Activated naive CD4-positive, alpha-beta T cell treated with anti-CD3 and anti-CD28 coated beads, Interleukin-2, amount 10 ng/mL, durations not matched to agents 7 days and 5 days (primary cell): ENCODE data around the gene GALNT15.

Experiments used
- CTCF ChIA-PET: fragments of 350-600 bp; sonication (Branson Sonifier 250); formaldehyde crosslinking; loops from one replicate; lab custom pipeline; 2021; ENCODE audit warnings: antibody characterized with exemption; lab: Charles Lee
- DNase-seq: peaks from one replicate; pipeline ENCODE4 v3.0.0-alpha.2; 2020
- H3K27ac Mint-ChIP-seq: one replicate; pipeline ENCODE4 v1.8.0; 2021; ENCODE audit warnings: mild to moderate bottlenecking, moderate library complexity, mixed read lengths
- H3K27me3 Mint-ChIP-seq: one replicate; pipeline ENCODE4 v1.8.0; 2021; ENCODE audit warnings: mild to moderate bottlenecking, mixed read lengths
- H3K36me3 Mint-ChIP-seq: one replicate; pipeline ENCODE4 v1.8.0; 2021; ENCODE audit warnings: mixed read lengths
- H3K4me1 Mint-ChIP-seq: one replicate; pipeline ENCODE4 v1.8.0; 2021; ENCODE audit warnings: mixed read lengths
- H3K4me3 Mint-ChIP-seq: one replicate; pipeline ENCODE4 v1.8.0; 2021; ENCODE audit warnings: mild to moderate bottlenecking, moderate library complexity, mixed read lengths
- H3K9me3 Mint-ChIP-seq: one replicate; pipeline ENCODE4 v1.8.0; 2021; ENCODE audit warnings: mixed read lengths

Gene GALNT15

DNA sequence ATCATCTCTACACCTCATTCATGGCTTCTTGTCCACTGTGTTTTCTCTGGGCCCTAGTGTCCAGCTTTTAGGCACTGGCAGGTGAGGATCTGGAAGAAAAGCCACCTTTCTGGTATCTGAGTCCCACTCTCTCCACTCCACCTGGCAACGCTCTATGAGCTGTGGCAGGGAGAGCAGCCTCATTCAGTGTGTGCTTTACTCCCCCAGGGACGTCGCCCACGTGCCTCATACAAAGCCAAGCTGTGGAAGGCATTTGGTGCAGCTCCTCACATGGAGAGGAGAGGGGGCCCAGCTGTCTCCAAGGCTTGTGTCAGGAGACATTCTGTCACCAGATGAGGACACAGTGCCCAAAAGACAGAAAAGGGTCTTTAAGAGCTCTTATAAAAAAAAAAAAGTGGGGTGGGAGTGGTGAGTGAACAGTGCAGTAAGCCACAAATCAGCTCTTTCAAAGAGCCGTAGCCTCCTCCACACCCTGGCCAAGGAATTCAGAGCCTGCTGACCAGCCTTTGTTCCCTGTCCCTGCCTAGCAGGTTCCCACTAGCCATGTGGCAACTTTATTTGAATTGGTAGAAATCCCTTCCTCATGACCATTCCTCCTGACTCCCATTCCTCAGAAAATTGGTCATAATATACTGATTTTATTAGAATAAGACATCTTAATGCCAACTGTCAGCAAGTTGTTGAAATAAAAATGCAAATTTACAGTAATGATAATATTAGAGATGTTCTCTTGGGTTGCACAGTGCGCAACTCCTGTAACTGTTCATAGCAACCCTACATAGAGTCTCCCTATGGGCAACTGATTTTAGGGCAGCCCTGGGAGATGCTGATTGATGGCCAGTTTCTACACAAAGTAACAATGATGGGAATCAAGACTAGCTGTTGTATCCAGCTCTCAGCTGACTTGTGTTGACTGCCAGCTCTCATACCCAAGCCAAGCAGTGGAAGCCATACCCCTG lies 29.5 kb downstream of the GALNT15 start:
- Mint-ChIP-seq H3K4me1 (peaks cover 5% of the 10 kb centered on the region), H3K27ac (no peak overlapping the region), H3K4me3 (no peak overlapping the region), H3K27me3 (peaks cover 4% of the 10 kb centered on the region), H3K36me3 (no peaks in the 10 kb centered on the region), H3K9me3 (no peaks in the 10 kb centered on the region)
- DNase-seq = no peak
- CTCF ChIA-PET = no interaction called here

DNA sequence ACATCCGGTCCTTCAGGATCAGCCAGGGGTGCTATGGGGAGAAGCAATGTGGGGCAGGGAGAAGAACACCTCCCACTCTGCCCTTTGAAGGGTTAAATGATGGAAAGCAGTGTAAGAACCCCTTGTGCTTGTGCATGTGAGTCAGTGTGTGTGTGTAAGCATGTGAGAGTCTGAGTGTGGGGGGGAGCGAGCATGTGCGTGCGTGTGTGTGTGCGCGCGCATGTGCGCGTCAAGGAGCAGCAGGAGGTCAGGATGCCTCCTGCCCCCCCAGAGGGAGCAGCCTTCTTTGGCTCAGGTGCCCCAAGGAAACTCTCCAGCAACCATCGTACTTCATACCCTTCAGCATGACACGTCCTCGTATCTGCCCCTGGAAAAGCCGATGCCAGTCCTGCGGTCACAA lies 30.3 kb downstream of the GALNT15 start:
- Mint-ChIP-seq H3K9me3 (no peaks in the 10 kb centered on the region), H3K27ac (no peak overlapping the region), H3K4me3 (no peak overlapping the region), H3K4me1 (peaks cover 5% of the 10 kb centered on the region), H3K36me3 (no peaks in the 10 kb centered on the region), H3K27me3 (peaks cover 4% of the 10 kb centered on the region)
- CTCF ChIA-PET = no interaction called here
- no peak for DNase-seq

DNA sequence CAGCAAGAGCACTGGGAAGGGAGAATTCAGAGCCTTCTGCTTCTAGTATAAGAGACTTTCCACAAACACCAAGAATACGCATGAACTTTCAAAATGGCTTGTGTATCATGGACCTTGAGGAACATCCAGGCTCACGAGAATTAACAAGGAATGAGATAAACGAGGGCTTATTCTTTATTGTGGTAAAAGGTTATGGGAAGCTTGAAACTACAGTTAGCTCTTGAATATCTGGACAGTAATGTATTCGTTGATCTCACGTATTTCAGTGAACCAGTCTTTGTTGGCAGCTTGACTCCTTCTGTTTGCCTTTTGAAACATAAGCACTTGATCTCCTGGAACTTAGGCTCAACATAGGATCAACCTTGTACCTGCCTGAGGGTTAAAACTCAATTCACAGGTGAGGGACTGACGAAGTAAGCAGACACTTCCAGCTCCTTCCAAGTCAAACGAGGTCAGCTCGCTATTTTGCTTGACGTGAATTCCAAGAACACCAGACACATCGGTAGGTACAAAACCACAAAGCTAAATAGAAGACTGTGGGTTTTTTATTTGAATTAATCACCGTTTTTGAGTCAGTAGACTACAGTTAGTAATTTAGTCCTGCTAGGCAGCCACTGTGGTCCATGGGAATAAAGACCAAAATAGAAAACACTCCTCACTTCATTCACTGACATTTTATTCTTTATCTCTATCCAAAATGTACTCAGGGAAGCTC lies 30.8 kb downstream of the GALNT15 start:
- no peak overlapping the region for H3K4me3 Mint-ChIP-seq
- H3K9me3 Mint-ChIP-seq = no peaks in the 10 kb centered on the region
- no peaks in the 10 kb centered on the region for H3K36me3 Mint-ChIP-seq
- peaks cover 5% of the 10 kb centered on the region for H3K4me1 Mint-ChIP-seq
- no peak overlapping the region for H3K27ac Mint-ChIP-seq
- H3K27me3 Mint-ChIP-seq = peaks cover 4% of the 10 kb centered on the region
- CTCF ChIA-PET = no interaction called here
- DNase-seq = no peak

DNA sequence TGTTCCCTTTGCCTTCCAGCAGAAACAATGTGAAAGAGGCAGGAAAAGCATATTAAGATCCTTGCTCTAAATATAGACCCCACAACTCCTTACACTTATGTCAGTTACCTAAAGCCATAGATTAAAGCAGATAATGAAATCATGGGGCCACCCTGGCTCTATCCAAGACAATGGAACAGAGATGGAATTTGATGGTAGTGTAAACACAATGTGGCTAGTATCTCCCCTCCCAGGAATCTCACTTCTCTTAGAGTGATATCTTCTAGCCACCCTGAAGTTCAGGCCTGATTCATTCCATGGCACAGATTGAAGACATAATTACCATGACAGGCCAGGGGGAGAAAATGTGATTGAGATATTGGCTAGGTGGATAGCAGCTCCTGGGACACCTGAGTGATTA lies 32.6 kb downstream of the GALNT15 start:
- H3K27me3 Mint-ChIP-seq = peaks cover 8% of the 10 kb centered on the region
- no peak for DNase-seq
- no peak overlapping the region for H3K27ac Mint-ChIP-seq
- H3K4me3 Mint-ChIP-seq = no peak overlapping the region
- no peaks in the 10 kb centered on the region for H3K36me3 Mint-ChIP-seq
- H3K4me1 Mint-ChIP-seq = peaks cover 5% of the 10 kb centered on the region
- CTCF ChIA-PET = no interaction called here
- H3K9me3 Mint-ChIP-seq = no peaks in the 10 kb centered on the region

DNA sequence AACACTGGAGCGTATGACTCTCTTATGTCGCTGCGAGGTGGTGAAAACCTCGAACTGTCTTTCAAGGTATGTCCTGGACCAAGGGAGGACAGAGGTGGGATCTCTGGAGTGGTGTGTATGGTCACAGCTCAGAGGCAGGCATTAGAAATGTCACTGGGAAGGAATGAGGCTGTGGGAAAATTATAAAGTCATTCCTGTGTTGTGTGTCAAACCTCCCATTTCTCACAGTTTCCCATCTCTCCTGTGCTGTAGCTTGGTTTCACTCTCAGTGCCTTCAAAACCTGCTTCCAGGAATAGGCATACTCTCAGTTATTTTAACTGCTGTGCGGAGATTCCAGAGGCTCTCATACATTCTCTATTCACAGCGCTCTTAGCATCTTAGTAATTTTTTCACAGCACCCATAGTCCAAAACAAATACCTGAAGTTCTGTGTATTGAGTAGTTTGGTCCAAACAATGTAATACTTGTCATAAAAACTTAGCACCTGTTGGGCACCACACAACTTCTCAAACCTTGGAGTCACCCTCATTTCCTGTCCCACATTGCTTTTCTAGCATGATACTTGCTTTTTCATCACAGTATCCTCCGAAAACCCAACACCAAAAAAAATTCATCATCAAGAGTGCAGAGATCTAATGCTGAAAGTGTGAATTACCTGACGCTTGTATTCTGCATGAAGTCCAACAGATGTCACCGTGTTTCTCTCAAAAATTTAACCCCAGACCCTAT lies 36.9 kb downstream of the GALNT15 start:
- DNase-seq = no peak
- no peak overlapping the region for H3K27ac Mint-ChIP-seq
- no peak overlapping the region for H3K4me3 Mint-ChIP-seq
- H3K4me1 Mint-ChIP-seq = no peaks in the 10 kb centered on the region
- CTCF ChIA-PET = interaction anchor here (1.7 to 1.8 kb wide), 2 partner anchors 30 to 37 kb away, joined by 4 read pairs; no protein-coding TSS in a partner anchor
- H3K27me3 Mint-ChIP-seq = peaks cover 16% of the 10 kb centered on the region
- no peaks in the 10 kb centered on the region for H3K9me3 Mint-ChIP-seq
- H3K36me3 Mint-ChIP-seq = no peaks in the 10 kb centered on the region

DNA sequence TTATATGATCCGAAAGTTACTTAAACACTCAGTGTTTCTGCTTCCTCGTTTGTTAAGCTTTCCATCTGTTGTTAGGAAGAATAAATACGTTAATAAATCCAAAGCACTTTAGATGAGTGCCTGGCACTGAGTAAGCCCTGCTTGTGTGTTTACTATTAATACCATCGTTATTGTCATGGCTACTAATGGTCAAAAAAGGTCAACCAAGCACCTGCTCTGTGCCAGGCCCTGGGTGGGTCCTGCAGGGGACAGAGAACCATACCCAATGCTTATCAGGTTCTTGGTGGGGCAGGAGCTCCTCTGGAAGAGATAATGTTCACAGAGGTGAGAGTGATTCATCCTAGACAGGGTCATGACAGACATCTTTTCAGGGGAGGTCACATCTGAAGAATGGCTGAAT lies 39.9 kb downstream of the GALNT15 start:
- no peaks in the 10 kb centered on the region for H3K9me3 Mint-ChIP-seq
- peaks cover 34% of the 10 kb centered on the region for H3K27me3 Mint-ChIP-seq
- no peaks in the 10 kb centered on the region for H3K4me1 Mint-ChIP-seq
- no peak overlapping the region for H3K4me3 Mint-ChIP-seq
- H3K36me3 Mint-ChIP-seq = no peaks in the 10 kb centered on the region
- CTCF ChIA-PET = no interaction called here
- H3K27ac Mint-ChIP-seq = no peak overlapping the region
- DNase-seq = no peak

DNA sequence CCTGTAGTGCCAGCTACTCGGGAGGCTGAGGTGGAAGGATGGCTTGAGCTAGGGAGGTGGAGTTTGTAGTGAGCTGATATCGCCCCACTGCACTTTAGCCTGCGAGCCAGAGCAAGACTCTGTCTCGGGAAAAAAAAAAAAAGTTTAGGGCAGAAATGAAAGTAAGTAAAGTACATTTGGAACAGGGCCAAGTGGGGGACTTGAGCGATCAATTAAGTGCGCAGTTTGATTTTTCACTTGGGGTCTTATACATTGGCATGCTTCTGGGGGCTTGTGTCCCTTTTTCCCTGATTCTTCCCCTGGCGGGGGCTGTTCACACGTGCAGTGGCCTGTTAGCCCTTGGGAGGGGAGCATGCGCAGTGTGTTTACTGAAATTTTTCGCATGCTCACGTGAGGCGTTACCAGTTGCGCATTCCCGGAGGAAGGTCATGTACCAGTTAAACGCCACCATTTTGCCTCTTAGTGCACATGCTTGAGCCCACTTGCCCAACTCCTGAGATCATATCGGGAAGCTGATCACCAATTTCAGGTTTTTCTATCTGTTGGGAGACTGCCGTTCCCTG lies 42.0 kb downstream of the GALNT15 start:
- no peaks in the 10 kb centered on the region for H3K9me3 Mint-ChIP-seq
- CTCF ChIA-PET = no interaction called here
- no peak overlapping the region for H3K4me3 Mint-ChIP-seq
- no peaks in the 10 kb centered on the region for H3K36me3 Mint-ChIP-seq
- H3K27me3 Mint-ChIP-seq = peaks cover 35% of the 10 kb centered on the region
- no peaks in the 10 kb centered on the region for H3K4me1 Mint-ChIP-seq
- DNase-seq = no peak
- no peak overlapping the region for H3K27ac Mint-ChIP-seq

DNA sequence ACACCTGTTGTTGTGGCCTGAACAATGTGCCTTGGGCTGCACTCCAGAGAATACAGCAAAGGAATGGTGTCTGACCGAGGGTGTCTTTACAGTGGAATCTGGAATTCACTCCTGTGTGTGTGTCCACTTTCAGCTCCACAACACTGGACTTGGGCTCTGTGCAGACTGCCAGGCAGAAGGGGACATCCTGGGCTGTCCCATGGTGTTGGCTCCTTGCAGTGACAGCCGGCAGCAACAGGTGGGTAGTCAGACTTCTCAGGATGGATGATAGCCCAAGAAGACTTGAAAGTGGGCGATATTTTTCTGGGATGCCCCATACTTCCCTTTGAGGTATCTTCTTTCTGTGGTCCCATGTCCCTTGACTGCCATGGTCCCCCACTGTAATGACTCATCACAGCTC lies 45.3 kb downstream of the GALNT15 start:
- CTCF ChIA-PET = no interaction called here
- Mint-ChIP-seq H3K9me3 (peaks cover 4% of the 10 kb centered on the region), H3K27me3 (peaks cover 29% of the 10 kb centered on the region), H3K4me3 (no peak overlapping the region), H3K4me1 (peaks cover 3% of the 10 kb centered on the region), H3K27ac (no peak overlapping the region), H3K36me3 (no peaks in the 10 kb centered on the region)
- DNase-seq = no peak

DNA sequence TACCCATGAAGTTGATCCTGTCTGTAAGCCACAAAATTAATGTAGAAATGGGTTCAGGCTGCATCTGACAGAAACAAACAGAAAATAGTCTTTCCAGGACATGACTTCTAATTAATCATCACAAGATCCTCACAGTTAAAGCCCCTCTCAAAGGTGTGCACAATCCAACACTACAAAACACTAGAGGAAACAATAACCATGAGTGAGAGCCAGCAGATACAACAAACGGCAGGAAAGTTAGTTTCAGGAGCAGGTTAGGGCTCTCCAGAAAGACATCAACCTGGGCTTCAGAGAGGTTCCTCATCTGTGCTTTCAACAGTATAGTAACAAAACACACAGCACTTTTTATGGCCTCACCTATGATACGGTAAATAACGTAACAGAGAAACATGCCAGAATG lies 47.5 kb downstream of the GALNT15 start:
- H3K4me3 Mint-ChIP-seq = no peak overlapping the region
- CTCF ChIA-PET = no interaction called here
- H3K4me1 Mint-ChIP-seq = peaks cover 3% of the 10 kb centered on the region
- H3K36me3 Mint-ChIP-seq = no peaks in the 10 kb centered on the region
- DNase-seq = no peak
- H3K27ac Mint-ChIP-seq = no peak overlapping the region
- peaks cover 4% of the 10 kb centered on the region for H3K9me3 Mint-ChIP-seq
- peaks cover 26% of the 10 kb centered on the region for H3K27me3 Mint-ChIP-seq

DNA sequence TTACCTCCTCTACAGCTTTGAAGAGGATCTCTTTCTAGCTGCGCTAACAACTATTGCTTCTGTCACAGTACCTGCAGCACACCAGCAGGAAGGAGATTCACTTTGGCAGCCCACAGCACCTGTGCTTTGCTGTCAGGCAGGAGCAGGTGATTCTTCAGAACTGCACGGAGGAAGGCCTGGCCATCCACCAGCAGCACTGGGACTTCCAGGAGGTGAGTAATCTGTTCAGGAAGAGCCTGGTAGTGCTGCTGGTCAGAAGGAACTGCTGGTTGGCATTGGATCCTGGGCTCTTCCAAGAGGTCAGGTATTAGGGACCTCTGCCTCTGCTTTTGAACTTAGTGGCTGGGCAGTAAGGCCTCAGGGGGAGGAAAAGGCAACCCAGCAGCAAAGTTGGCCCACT lies 48.1 kb downstream of the GALNT15 start:
- Mint-ChIP-seq H3K4me3 (no peak overlapping the region), H3K27me3 (peaks cover 28% of the 10 kb centered on the region), H3K4me1 (peaks cover 3% of the 10 kb centered on the region), H3K27ac (no peak overlapping the region), H3K36me3 (no peaks in the 10 kb centered on the region), H3K9me3 (peaks cover 4% of the 10 kb centered on the region)
- CTCF ChIA-PET = no interaction called here
- no peak for DNase-seq

DNA sequence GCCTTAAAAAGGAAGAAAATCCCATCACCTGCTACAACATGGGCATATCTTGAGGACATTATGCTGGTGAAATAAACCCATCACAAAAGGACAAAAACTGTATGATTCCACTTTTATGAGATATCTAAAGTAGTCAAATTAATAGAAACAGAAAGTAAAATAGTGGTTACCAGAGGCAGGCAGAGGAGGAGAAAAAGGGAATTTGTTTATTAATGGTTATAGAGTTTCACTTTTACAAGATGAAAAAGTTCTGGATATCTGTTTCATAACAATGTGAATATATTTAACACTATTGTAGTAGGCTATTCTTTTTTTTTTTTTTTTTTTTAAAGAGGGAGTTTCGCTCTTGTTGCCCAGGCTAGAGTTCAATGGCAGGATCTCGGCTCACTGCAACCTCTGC lies 49.8 kb downstream of the GALNT15 start:
- Mint-ChIP-seq H3K27me3 (peaks cover 29% of the 10 kb centered on the region), H3K9me3 (peaks cover 4% of the 10 kb centered on the region), H3K27ac (no peak overlapping the region), H3K36me3 (no peaks in the 10 kb centered on the region), H3K4me3 (no peak overlapping the region), H3K4me1 (peaks cover 3% of the 10 kb centered on the region)
- CTCF ChIA-PET = no interaction called here
- DNase-seq = no peak

DNA sequence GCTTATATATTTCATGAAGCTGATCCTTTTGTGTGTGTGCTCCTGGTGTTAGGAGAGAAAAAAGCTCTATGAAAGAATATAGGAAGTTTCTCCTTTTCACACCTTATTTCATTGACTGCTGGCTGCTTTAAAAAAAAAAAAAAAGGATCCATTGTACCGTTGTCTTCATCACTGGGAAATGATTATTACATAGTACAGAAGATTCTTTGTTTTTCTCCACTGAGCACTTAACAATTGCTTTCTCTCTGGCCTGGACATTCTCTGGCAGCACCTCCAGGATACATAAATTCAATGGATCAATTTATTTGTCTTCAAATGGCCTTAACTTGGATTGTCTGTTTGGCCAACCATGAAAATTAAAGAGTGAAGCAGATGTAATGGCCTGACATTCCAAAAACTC lies 53.1 kb downstream of the GALNT15 start:
- no peaks in the 10 kb centered on the region for H3K36me3 Mint-ChIP-seq
- H3K4me3 Mint-ChIP-seq = no peak overlapping the region
- H3K4me1 Mint-ChIP-seq = peaks cover 3% of the 10 kb centered on the region
- CTCF ChIA-PET = no interaction called here
- DNase-seq = no peak
- no peaks in the 10 kb centered on the region for H3K9me3 Mint-ChIP-seq
- peaks cover 24% of the 10 kb centered on the region for H3K27me3 Mint-ChIP-seq
- no peak overlapping the region for H3K27ac Mint-ChIP-seq

DNA sequence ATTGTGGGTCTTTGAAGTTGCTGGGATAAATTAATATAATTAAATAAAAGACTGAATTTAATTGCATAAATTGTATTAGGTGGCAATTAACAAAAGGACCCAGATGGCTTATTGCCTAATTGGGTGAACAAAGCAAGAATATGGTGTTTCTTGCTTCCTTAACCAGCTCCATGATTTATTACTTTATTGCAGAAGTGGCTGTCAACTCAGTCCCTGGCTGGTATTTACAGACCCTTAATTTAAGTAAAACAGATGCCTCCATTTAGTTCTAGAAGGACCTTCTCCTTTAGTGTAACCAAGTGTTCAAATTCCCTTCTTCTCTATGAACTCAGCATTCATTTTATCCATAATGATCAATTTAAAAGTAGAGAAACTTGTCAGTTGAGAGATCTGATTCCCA lies 55.2 kb downstream of the GALNT15 start:
- peaks cover 24% of the 10 kb centered on the region for H3K27me3 Mint-ChIP-seq
- H3K36me3 Mint-ChIP-seq = no peaks in the 10 kb centered on the region
- no peak overlapping the region for H3K27ac Mint-ChIP-seq
- no peaks in the 10 kb centered on the region for H3K4me1 Mint-ChIP-seq
- no peak overlapping the region for H3K4me3 Mint-ChIP-seq
- H3K9me3 Mint-ChIP-seq = no peaks in the 10 kb centered on the region
- DNase-seq = no peak
- CTCF ChIA-PET = no interaction called here

DNA sequence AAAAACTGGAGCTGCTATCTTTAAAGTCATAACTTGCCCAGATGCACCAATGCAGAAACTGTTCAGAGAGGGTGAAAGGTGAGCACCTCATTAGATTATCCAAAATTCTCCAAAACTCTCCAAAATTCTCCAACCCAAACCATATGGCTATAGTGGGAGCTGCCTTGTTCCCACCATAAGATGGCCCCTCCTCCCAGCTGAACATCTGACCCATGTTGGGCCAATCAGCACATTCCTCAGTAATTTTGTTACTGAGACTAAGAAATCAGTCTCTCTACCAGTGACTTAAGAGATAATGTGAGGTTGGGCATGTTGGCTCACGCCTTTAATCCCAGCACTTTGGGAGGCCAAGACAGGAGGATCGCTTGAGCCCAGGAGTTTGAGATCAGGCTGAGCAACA lies 57.5 kb downstream of the GALNT15 start:
- Mint-ChIP-seq H3K36me3 (no peaks in the 10 kb centered on the region), H3K4me1 (no peaks in the 10 kb centered on the region), H3K9me3 (no peaks in the 10 kb centered on the region), H3K27ac (no peak overlapping the region), H3K4me3 (no peak overlapping the region), H3K27me3 (peaks cover 17% of the 10 kb centered on the region)
- CTCF ChIA-PET = interaction anchor here (1.1 to 1.2 kb wide), 2 partner anchors 12 to 184 kb away, joined by 3 to 4 read pairs; no protein-coding TSS in a partner anchor
- no peak for DNase-seq
